GM19328 (cell line): ENCODE measurements around the gene CPZ.

Experiments
- ATAC-seq: cut with Tn5 transposase; IDR thresholded peaks from one replicate; pipeline ENCODE4 v1.9.1; 2021; ENCODE audit warnings: mild to moderate bottlenecking, moderate library complexity; ENCODE audit not compliant: unreplicated experiment

The CPZ gene

GRCh38 chr4:8593264-8594096 lies 915 bp downstream of the CPZ start:
- ATAC-seq, result no peak

- no peak for ATAC-seq
These were observed 1.8 kb downstream of the CPZ start for GRCh38 chr4:8594097-8595038.

GRCh38 chr4:8595237-8596087 lies 2.9 kb downstream of the CPZ start:
- no peak for ATAC-seq

DNA sequence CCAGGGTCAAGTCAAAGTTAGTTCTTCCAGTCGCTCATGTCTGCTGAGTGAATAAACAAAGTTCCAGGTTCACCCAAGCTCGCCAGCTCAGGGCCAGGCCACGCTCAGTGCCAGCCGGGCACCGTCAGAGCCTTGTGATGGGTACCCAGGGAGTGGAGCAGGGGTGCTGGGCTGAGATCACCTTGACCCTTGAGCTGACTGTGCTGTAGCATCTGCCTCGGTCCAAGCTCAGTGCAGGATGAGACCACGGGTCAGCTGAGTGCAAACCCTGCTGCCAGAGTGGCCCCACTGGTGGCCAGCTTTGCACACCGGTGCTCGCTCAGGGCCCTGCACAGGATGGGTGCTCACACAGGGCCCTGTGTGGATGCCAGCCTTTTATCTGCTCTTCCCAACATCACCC lies 4.3 kb downstream of the CPZ start:
- ATAC-seq, result no peak

DNA sequence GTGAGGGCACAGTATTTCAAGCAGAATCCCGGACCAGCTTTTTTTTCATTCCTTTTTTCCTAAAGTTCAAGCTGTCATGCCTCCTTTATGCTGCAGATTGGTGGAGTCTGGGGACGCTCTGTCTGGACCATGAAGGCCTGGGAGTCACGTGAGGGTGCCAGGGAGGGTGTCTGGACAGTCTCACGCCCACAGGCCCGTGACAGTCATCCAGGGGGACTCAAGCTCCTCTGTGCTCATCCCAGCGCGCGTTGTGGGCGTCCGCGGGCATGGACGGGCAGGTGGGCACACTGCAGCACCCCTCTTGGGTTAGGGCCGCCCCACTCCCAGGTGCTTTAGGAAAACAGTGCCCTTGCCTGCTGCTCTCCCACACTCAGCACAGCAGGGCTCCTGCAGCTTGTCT lies 4.8 kb downstream of the CPZ start:
- no peak for ATAC-seq

DNA sequence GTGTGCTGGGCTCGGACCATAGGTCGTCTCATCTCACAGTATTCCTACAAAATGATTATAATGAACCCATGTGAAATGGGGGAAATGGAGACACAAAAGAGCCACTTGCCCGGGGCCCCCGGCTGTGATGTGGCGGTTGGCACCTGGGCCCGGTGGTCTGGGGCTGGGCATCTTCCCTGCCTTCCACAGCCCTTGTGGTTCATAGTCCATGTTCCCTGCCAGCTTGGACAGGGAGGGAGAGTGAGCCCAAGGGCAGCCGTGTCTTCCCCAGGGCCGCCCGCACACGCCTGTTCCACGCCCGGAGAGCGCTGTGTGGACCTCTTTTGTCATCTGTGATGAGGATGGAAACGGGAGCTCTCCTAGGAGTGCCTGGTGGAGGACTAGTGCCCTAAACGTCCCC lies 5.2 kb downstream of the CPZ start:
- no peak for ATAC-seq

GRCh38 chr4:8598391-8599090 lies 6.0 kb downstream of the CPZ start:
- no peak for ATAC-seq

DNA sequence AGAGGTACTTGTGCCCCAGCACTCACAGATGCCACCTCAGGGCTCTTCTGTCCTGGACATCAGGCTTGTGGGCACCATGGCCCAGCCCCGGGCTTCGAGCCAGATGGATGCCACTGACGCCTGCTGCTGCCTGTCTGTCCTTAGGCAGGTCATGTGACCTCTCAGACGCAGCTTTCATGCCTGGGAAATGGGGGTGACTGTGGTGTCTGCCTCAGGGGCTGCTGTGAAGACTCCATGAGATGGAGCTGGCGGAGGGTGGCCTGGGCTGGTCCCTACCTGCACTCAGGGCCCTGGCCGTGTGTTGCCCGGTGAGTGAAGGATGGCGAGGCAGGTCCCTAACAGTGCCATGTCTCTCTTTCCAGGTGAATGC lies 6.5 kb downstream of the CPZ start:
- ATAC-seq, result no peak

- ATAC-seq, result no peak
These were observed 7.1 kb downstream of the CPZ start for GRCh38 chr4:8599657-8600056.

- ATAC-seq, result no peak
These were observed 7.7 kb downstream of the CPZ start for GRCh38 chr4:8600266-8600665.

DNA sequence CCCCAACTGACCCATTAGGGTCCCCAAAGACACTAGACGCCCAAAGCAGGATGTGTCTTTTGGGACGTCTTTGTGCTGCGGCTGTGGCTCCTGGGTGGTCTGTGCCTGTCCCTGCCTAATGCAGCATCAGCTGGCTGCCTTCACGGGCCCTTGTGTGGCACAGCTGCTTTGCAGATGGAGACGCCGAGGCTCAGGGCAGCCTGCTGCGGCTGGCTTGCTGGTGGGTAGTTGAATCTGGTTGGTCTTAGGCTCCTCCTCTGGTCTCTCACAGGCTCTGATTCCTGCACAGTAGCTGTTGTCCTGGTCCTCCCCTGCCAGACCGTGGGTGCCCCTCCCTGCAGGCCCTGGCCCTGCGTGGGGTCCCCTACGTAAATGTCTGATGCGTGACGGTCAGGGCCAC lies 8.1 kb downstream of the CPZ start:
- ATAC-seq, result no peak

- ATAC-seq, result no peak
These were observed 8.5 kb downstream of the CPZ start for GRCh38 chr4:8601086-8601485.

GRCh38 chr4:8601556-8601955 lies 9.0 kb downstream of the CPZ start:
- no peak for ATAC-seq

DNA sequence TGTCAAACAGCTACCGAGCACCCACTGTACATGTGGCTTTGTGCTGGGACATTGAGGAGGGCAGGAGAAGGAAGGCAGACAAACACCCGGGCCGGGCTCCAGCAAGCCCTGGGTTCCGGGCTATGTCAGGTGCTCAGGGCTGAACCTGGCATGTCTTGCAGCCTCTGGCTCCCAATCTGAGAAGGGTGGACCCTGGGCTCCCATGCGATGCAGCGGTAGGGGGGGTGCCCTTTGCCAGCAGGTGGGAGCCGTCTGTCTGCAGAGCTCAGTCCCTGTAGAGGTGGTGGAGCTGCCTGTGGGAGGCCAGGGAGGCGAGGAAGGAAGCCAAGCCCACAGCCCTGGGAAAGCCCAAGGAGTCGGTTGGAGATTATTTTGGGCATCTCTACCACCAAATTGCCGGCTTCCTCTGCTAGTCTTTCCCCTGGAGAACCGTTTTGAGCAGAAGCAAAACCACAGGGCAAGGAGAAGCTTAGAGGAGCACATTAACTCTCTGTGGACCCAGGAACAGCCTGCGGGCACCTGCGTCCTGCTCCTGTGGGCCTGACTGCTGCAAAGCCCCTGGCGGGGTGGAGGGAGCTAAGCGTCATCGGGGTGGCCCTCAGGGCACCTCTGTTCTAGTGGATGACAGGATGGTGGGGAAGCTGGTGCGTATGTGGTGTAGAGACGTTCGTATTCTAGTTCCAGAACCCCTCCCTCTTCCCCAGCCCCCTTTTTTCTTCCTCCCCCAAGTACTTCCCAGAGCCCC lies 10.3 kb downstream of the CPZ start:
- ATAC-seq, result no peak

DNA sequence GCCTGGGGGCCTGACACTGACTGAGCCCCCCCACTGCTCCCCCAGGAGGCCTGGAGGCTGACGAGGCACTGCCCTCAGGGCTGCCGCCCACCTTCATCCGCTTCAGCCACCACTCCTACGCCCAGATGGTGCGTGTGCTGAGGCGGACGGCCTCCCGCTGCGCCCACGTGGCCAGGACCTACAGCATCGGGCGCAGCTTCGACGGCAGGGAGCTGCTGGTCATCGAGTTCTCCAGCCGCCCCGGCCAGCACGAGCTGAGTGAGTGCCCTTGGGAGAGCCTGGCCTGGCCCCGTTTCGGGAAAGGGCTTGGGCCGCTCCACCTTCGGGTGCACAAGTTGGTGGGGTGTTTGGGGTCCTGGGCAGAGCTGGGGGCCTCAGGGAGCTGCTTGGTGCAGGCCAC lies 11.4 kb downstream of the CPZ start:
- no peak for ATAC-seq

- ATAC-seq, result no peak
These were observed 12.7 kb downstream of the CPZ start for GRCh38 chr4:8605289-8605688.

GRCh38 chr4:8606476-8606875 lies 13.9 kb downstream of the CPZ start:
- ATAC-seq, result no peak

- no peak for ATAC-seq
These were observed 14.4 kb downstream of the CPZ start for GRCh38 chr4:8606966-8607365.

GRCh38 chr4:8607603-8608481 lies 15.3 kb downstream of the CPZ start:
- no peak for ATAC-seq
